Epithelial cell of prostate (primary cell): ENCODE measurements around the gene ZNRF4.

ENCODE experiments used
- DNase-seq: peaks from one replicate; pipeline ENCODE4 v3.0.0-alpha.2; 2011; ENCODE audit warnings: low read depth, low spot score
- H3K27ac ChIP-seq: fragments of 450-650 bp; 2 replicates; pipeline ENCODE4 v1.5.1; 2017; ENCODE audit warnings: mild to moderate bottlenecking

The ZNRF4 gene

GRCh38 chr19:5498830-5499550, 43.8 kb downstream of the ZNRF4 start:
- no peak overlapping the region for H3K27ac ChIP-seq
- no peak for DNase-seq

GRCh38 chr19:5501907-5502306, 46.7 kb downstream of the ZNRF4 start:
- no peak for DNase-seq
- H3K27ac ChIP-seq: no peak overlapping the region

GRCh38 chr19:5503598-5503997, 48.4 kb downstream of the ZNRF4 start:
- DNase-seq: no peak
- no peak overlapping the region for H3K27ac ChIP-seq

- no peak overlapping the region for H3K27ac ChIP-seq
- DNase-seq: no peak
Observed at GRCh38 chr19:5504114-5504513, 48.9 kb downstream of the ZNRF4 start.
